PC-9 (cell line): ENCODE data around the gene WDR5.

Source experiments
- EZH2 ChIP-seq: fragments of 200-600 bp; sonication (generic); IDR thresholded peaks from 2 replicates; pipeline ENCODE4 v1.8.0; 2017; ENCODE audit warnings: antibody characterized with exemption, low read depth
- TF ChIP-seq, protein P1 (sequence below): fragments of 200-600 bp; sonication (generic); conservative IDR thresholded peaks from 2 replicates; pipeline ENCODE4 v1.6.1; 2017; ENCODE audit warnings: mixed run types, antibody characterized with exemption, mild to moderate bottlenecking, moderate library complexity

- TF ChIP-seq, protein P1, sequence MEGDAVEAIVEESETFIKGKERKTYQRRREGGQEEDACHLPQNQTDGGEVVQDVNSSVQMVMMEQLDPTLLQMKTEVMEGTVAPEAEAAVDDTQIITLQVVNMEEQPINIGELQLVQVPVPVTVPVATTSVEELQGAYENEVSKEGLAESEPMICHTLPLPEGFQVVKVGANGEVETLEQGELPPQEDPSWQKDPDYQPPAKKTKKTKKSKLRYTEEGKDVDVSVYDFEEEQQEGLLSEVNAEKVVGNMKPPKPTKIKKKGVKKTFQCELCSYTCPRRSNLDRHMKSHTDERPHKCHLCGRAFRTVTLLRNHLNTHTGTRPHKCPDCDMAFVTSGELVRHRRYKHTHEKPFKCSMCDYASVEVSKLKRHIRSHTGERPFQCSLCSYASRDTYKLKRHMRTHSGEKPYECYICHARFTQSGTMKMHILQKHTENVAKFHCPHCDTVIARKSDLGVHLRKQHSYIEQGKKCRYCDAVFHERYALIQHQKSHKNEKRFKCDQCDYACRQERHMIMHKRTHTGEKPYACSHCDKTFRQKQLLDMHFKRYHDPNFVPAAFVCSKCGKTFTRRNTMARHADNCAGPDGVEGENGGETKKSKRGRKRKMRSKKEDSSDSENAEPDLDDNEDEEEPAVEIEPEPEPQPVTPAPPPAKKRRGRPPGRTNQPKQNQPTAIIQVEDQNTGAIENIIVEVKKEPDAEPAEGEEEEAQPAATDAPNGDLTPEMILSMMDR: no peak
- TF ChIP-seq EZH2: no peak
These were observed 47.7 kb upstream of the WDR5 start for GRCh38 chr9:134088063-134088725.
